Neuronal stem cell (in vitro differentiated cells): ENCODE measurements around the gene NUDT14.
A peak's percentile ranks its signal among the peaks of the same experiment; 100 is the strongest.

Experiments
- DNase-seq: peaks from one replicate; pipeline ENCODE4 v3.0.0-alpha.2; 2013; ENCODE audit warnings: low spot score
- H2AFZ ChIP-seq: one replicate; pipeline ENCODE4 v1.6.1; 2013; ENCODE audit warnings: mild to moderate bottlenecking, low read length, inconsistent platforms
- H2AK5ac ChIP-seq: 2 replicates; pipeline ENCODE4 v1.6.1; 2013; ENCODE audit warnings: low read depth, mild to moderate bottlenecking, inconsistent platforms, low read length, moderate library complexity, mixed read lengths
- H2BK120ac ChIP-seq: 2 replicates; pipeline ENCODE4 v1.6.1; 2013; ENCODE audit warnings: low read depth, mild to moderate bottlenecking, inconsistent platforms, low read length, moderate library complexity, mixed read lengths
- H2BK12ac ChIP-seq: one replicate; pipeline ENCODE4 v1.6.1; 2013; ENCODE audit warnings: low read length, inconsistent platforms
- H2BK15ac ChIP-seq: 2 replicates; pipeline ENCODE4 v1.6.1; 2013; ENCODE audit warnings: mild to moderate bottlenecking, low read length, inconsistent platforms, mixed read lengths
- H2BK5ac ChIP-seq: one replicate; pipeline ENCODE4 v1.6.1; 2013; ENCODE audit warnings: inconsistent platforms, mild to moderate bottlenecking, low read length, moderate library complexity
- H3K14ac ChIP-seq: one replicate; pipeline ENCODE4 v1.6.1; 2013; ENCODE audit warnings: low read length, inconsistent platforms
- H3K18ac ChIP-seq: 2 replicates; pipeline ENCODE4 v1.6.1; 2013; ENCODE audit warnings: low read length, inconsistent platforms
- H3K23ac ChIP-seq: 2 replicates; pipeline ENCODE4 v1.6.1; 2013; ENCODE audit warnings: low read depth, mild to moderate bottlenecking, mixed read lengths, low read length, inconsistent platforms; ENCODE audit not compliant: poor library complexity
- H3K27ac ChIP-seq: replicated peaks from 3 replicates; pipeline ENCODE4 v1.5.1; 2013; ENCODE audit warnings: low read length, inconsistent platforms
- H3K27me3 ChIP-seq, 3 experiments: 2 replicates each; pipeline ENCODE4 v1.6.1; 2013; ENCODE audit warnings: low read length in 3 of 3, mild to moderate bottlenecking in 2 of 3, inconsistent platforms in 1 of 3, low read depth in 1 of 3, mixed read lengths in 1 of 3, moderate library complexity in 1 of 3; ENCODE audit not compliant: control insufficient read depth in 3 of 3, insufficient read depth in 3 of 3
- H3K36me3 ChIP-seq, 2 donors: replicated peaks in 1 of 2; 2 replicates each; pipeline ENCODE4 v1.6.1; 2013; ENCODE audit warnings: low read length in 2 of 2; ENCODE audit not compliant: control insufficient read depth in 2 of 2, insufficient read depth in 2 of 2
- H3K4ac ChIP-seq: 2 replicates; pipeline ENCODE4 v1.6.1; 2013; ENCODE audit warnings: inconsistent platforms, mild to moderate bottlenecking, low read length, moderate library complexity
- H3K4me1 ChIP-seq, 2 donors: 1 replicate in 1 of 2; 2 replicates in 1 of 2; pipeline ENCODE4 v1.6.1; 2013; ENCODE audit warnings: low read length in 2 of 2, low read depth in 1 of 2; ENCODE audit not compliant: control insufficient read depth in 2 of 2, insufficient read depth in 1 of 2
- H3K4me2 ChIP-seq: one replicate; pipeline ENCODE4 v1.6.1; 2013; ENCODE audit warnings: mild to moderate bottlenecking, low read length, inconsistent platforms; ENCODE audit not compliant: insufficient read depth, poor library complexity, severe bottlenecking
- H3K4me3 ChIP-seq, 2 donors: 2 replicates each; pipeline ENCODE4 v1.5.1; 2013; ENCODE audit warnings: low read length in 2 of 2, mild to moderate bottlenecking in 2 of 2, inconsistent platforms in 1 of 2, moderate library complexity in 1 of 2
- H3K79me1 ChIP-seq: one replicate; pipeline ENCODE4 v1.6.1; 2013; ENCODE audit warnings: low read depth, mild to moderate bottlenecking, inconsistent platforms, low read length, moderate library complexity
- H3K9ac ChIP-seq: one replicate; pipeline ENCODE4 v1.6.1; 2013; ENCODE audit warnings: mild to moderate bottlenecking, low read depth, low read length, inconsistent platforms; ENCODE audit not compliant: poor library complexity
- H3K9me3 ChIP-seq, 2 donors: replicated peaks in 1 of 2; 2 replicates each; pipeline versions ENCODE3 to v1.6.1; 2013; ENCODE audit warnings: low read length in 2 of 2, mild to moderate bottlenecking in 2 of 2, inconsistent platforms in 1 of 2, low read depth in 1 of 2, mixed read lengths in 1 of 2, moderate library complexity in 1 of 2; ENCODE audit not compliant: control insufficient read depth in 2 of 2, insufficient read depth in 1 of 2
- H4K8ac ChIP-seq: one replicate; pipeline ENCODE4 v1.6.1; 2013; ENCODE audit warnings: low read depth, mild to moderate bottlenecking, inconsistent platforms, low read length, moderate library complexity
- H4K91ac ChIP-seq: one replicate; pipeline ENCODE4 v1.6.1; 2013; ENCODE audit warnings: low read length, low read depth, mild to moderate bottlenecking, inconsistent platforms; ENCODE audit not compliant: poor library complexity
- WGBS, 2 donors: extraction: QIAGEN DNeasy Blood & Tissue Kit; methylation state at CpG; one replicate each; pipeline ENCODE4 v1.1.7; 2013; ENCODE audit warnings: missing lambda C conversion rate in 2 of 2, mixed read lengths in 1 of 2; ENCODE audit not compliant: insufficient read length in 2 of 2, insufficient replicate concordance in 1 of 2; ENCODE audit errors: extremely low coverage in 2 of 2; 5-methylcytosine and 5-hydroxymethylcytosine counted together

NUDT14 gene

GRCh38 chr14:105218611-105219010 is 37.5 kb upstream of the NUDT14 start:
- Histone ChIP-seq H2AK5ac (no peak overlapping the region), H3K4me3 (no peak overlapping the region), H3K4me2 (no peak overlapping the region), H2BK15ac (no peak overlapping the region), H3K27me3 (no peaks in the 10 kb centered on the region), H2BK120ac (no peak overlapping the region), H3K36me3 (peaks cover 39 to 51% of the 10 kb centered on the region in 2 donors), H2AFZ (no peak overlapping the region), H3K4me1 (no peaks in the 10 kb centered on the region), H3K4ac (no peak overlapping the region), H3K23ac (peak overlapping the region; percentile 31), H3K18ac (no peak overlapping the region), H4K91ac (no peak overlapping the region), H3K79me1 (peaks cover 22% of the 10 kb centered on the region), H4K8ac (peak overlapping the region; percentile 65), H3K27ac (no peak overlapping the region), H3K14ac (peak overlapping the region; percentile 38), H3K9me3 (peaks cover 0 to 8% of the 10 kb centered on the region in 2 donors), H3K9ac (peak overlapping the region; percentile 12), H2BK5ac (no peak overlapping the region), H2BK12ac (no peak overlapping the region)
- no peak for DNase-seq
- WGBS, 2 donors = no CpG with 5 or more reads among the region's 19 CpGs

- Histone ChIP-seq H2BK5ac (no peak overlapping the region), H3K18ac (no peak overlapping the region), H3K9me3 (peaks cover 0 to 8% of the 10 kb centered on the region in 2 donors), H3K4me1 (no peaks in the 10 kb centered on the region), H4K91ac (no peak overlapping the region), H2AK5ac (no peak overlapping the region), H3K4me2 (no peak overlapping the region), H3K79me1 (peaks cover 20% of the 10 kb centered on the region), H3K36me3 (peaks cover 36 to 55% of the 10 kb centered on the region in 2 donors), H3K14ac (peak overlapping the region; percentile 56), H2BK15ac (no peak overlapping the region), H2BK12ac (no peak overlapping the region), H3K23ac (peak overlapping the region; percentile 31), H3K9ac (no peak overlapping the region), H4K8ac (no peak overlapping the region), H2AFZ (no peak overlapping the region), H3K4me3 (no peak overlapping the region), H2BK120ac (no peak overlapping the region), H3K27ac (no peak overlapping the region), H3K27me3 (no peaks in the 10 kb centered on the region), H3K4ac (peak overlapping the region; percentile 37)
- no peak for DNase-seq
- WGBS, 2 donors = no CpG with 5 or more reads among the region's 11 CpGs
Measured at GRCh38 chr14:105217774-105218173, 36.7 kb upstream of the NUDT14 start.

GRCh38 chr14:105216490-105217247 is 35.6 kb upstream of the NUDT14 start:
- no CpG with 5 or more reads among the region's 30 CpGs for WGBS, 2 donors
- Histone ChIP-seq H2BK12ac (no peak overlapping the region), H2BK120ac (no peak overlapping the region), H3K79me1 (peaks cover 20% of the 10 kb centered on the region), H3K9ac (peak overlapping the region; percentile 63), H3K27me3 (no peaks in the 10 kb centered on the region), H2AK5ac (no peak overlapping the region), H2AFZ (no peak overlapping the region), H3K4ac (no peak overlapping the region), H3K4me3 (no peak overlapping the region), H4K8ac (no peak overlapping the region), H3K4me1 (no peaks in the 10 kb centered on the region), H3K36me3 (peaks cover 35 to 56% of the 10 kb centered on the region in 2 donors), H2BK15ac (no peak overlapping the region), H3K18ac (no peak overlapping the region), H3K23ac (peak overlapping the region; percentile 44), H3K14ac (peak overlapping the region; percentile 47), H4K91ac (no peak overlapping the region), H2BK5ac (no peak overlapping the region), H3K4me2 (no peak overlapping the region), H3K9me3 (peaks cover 0 to 8% of the 10 kb centered on the region in 2 donors), H3K27ac (no peak overlapping the region)
- no peak for DNase-seq

- Histone ChIP-seq H3K14ac (peak overlapping the region; percentile 71), H3K4me2 (no peak overlapping the region), H3K36me3 (peaks cover 27 to 47% of the 10 kb centered on the region in 2 donors), H2BK15ac (no peak overlapping the region), H2BK5ac (no peak overlapping the region), H4K8ac (peak overlapping the region; percentile 9), H3K4me3 (peak overlapping the region in 1 of 2 donors; percentile 31), H3K4me1 (no peaks in the 10 kb centered on the region), H3K23ac (peak overlapping the region; percentile 50), H3K27me3 (no peaks in the 10 kb centered on the region), H4K91ac (no peak overlapping the region), H3K18ac (no peak overlapping the region), H2AK5ac (no peak overlapping the region), H3K27ac (no peak overlapping the region), H3K9ac (peak overlapping the region; percentile 65), H3K9me3 (peaks cover 0 to 8% of the 10 kb centered on the region in 2 donors), H2BK120ac (no peak overlapping the region), H2AFZ (no peak overlapping the region), H2BK12ac (no peak overlapping the region), H3K79me1 (peaks cover 23% of the 10 kb centered on the region), H3K4ac (no peak overlapping the region)
- DNase-seq = no peak
- WGBS, 2 donors = no CpG with 5 or more reads among the region's 3 CpGs
Measured at GRCh38 chr14:105215602-105216001, 34.5 kb upstream of the NUDT14 start.
